Measurements from ENCODE around the gene SH2B2.
A peak's percentile ranks its signal among the peaks of the same experiment; 100 is the strongest.

SH2B2 gene

GRCh38 chr7:102268635-102269034, 18.0 kb upstream of the SH2B2 start:
- DNase-seq, result no peak

DNA sequence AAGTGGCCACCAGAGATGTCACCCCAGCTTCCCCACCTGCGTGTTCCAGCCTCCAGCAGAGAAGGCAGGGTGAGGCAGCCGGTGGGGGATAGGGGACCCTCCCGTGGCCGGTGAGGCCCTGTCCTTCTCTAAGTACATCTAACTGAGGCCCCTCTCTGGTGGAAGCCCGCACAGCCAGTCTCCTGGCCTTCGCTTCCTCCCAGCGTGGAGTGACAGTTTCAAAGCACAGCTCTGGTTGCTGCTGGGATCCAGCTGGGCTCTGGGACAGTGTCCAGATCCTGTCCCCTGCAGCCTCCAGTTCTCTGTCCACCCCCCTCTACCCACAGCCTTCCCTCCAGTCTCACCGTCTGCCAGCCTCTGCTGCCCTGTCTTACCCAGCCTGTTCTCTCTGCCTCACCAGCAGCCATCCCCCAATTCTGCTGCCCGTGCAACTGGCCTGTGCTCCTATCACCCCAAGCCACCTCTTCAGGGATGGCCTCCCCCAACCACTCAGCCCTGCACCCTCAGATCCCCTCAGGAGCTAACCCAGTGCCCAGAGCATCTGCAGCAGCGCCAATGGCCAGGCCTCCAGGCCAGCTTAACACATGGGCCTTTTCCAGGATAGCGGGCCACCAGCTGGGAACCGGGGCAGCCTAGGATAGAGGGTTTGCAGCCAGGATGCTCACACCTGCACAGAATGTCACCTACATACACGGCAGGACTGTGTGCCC, 16.3 kb upstream of the SH2B2 start:
- no peak for DNase-seq

DNA sequence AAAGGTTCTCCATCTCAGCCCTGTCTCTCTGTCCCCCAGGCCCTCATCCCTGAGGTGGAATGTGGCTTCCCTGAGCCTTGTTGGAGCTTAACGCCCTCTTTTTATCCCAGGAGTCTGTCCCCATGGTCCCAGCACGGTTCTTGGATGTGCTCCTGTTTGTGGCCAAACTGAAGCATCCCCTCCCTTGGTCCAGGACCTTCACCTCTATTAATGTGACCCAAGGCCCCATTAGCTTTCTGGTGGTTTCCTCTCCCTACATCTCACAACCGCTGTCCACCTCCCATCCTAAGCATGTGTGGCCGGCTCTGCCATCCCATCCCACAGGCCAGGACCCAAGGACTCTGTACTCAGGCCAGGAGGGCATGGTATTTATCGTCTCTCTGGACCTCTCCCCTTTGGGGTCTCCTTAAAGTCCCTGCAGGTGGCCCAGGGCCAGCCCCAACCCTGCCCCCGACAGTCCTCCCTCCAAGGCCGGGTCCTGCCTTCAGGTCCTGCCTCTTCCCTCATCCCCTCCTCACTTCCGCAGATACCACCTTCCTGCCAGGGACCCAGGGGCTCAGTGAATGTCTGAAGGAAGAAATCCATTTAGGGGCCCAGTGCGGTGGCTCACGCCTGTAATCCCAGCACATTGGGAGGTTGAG, 15.4 kb upstream of the SH2B2 start:
- DNase-seq, result no peak

DNA sequence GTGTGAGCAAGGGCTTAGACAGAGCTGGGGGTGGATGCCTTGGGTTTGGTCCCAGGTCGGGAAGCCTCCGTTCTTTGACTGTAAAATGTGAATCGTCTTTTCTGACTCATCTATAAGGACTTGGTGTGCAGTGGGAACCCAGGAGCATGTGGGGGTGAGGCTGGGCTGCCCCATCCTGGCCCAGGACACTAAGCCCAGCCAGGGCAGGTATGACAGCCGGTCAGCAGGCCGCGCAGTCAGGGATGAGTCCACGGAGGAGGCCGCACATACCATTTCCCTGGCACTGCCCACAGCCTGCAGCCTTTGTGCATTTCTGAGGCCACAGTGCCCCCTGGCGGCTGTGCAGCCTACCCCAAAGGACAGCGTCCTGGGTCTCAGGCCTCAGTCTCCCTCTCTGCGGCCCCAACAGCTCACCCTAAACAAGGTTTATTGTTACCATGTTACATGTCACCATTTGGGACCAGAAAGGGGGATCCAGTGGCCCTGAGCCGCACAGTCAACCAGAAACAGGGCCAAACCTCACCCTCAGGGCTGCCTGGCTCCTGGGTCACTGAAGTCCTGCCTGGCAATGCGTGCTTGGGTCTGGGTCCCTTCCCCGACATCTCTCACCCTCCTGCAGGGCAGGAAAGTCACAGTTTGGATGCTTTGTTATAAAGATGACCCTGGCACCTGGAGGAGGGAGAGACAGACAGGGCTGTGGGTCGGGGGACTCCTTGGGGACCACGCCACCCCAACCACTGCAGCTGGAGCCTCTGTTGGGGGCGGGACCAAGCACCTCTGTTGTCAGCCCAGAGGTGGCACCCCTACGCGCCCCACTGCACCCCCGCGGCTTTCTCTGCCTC, 14.4 kb upstream of the SH2B2 start:
- peak; percentile 80 for DNase-seq

DNA sequence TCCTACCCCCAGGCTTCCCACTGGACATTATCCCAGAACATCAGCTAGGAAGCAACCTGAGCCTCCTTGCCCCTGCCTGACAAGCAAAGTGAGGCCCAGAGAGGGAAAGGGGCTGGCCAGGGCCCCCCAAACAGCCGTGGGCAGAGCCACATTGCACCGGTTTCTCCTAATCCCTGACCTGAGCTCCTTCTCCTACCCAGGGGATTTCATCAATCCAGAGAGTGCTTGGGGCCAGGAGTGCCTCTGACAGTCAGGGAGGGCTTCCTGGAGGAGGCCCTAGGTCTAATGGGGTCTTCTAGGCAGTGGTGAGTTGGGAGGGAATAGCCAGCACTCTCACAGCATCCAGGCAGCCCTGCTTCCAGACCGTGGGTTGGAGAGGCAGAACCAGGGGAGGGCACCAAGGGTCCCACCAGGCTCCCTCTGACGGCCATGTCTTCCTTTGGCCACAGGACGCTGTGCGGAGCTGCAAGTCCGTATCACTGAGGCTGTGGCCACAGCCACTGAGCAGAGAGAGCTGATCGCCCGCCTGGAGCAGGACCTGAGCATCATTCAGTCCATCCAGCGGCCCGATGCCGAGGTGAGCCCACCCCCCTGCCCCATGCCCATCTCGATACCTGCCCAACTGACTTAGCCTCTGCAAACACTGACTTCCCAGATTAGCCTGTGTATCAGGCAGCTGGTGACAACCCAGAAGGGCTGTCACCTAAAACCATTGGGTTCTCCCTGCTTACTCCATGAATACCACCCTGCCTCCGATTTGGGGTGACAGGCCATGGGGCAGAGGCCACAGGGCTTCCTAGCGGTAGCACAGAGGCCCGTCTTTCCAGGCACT, 13.5 kb upstream of the SH2B2 start:
- no peak for DNase-seq

DNA sequence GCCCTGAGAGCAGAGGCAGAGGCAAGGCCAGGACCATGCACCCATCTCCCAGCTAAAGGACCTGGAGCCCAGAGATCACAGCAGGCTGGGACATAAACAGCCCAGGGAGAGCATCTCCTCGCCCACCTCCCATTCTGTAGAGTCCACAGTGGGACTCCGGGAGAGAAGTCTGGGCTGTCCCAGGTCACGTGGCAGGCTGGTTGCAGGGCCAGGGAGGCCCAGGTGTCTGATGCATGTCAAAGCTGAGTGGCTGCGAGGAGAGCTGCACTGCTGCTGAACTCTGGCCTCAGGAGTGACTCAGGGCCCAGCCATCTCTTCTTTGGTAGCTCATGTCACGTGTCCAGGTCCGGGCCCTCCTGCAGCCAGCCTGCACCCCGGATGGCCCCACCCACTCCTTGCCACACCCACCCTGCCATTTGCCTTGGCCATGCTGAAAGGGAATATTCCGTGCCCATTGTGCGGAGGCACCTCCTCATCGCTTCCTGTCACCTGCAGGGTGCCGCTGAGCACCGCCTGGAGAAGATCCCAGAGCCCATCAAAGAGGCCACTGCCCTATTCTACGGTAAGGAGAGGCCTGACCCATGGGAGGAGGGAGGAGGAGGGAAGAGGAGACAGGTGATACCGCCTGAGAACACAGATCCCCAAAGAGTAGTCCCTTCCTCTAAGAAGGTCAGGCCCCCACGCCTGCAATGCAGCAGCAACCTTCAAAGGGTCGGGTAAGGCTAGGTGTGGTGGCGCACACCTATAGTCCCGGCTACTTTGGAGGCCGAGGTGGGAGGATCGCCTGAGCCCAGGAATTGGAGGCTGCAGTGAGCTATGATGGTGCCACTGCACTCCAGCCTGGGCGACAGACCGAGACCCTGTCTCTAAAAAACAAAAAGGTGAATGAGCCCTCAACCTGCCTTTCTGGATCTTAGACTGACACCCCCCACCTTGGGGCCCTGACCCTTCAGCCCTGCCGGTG, 12.6 kb upstream of the SH2B2 start:
- DNase-seq, result no peak

DNA sequence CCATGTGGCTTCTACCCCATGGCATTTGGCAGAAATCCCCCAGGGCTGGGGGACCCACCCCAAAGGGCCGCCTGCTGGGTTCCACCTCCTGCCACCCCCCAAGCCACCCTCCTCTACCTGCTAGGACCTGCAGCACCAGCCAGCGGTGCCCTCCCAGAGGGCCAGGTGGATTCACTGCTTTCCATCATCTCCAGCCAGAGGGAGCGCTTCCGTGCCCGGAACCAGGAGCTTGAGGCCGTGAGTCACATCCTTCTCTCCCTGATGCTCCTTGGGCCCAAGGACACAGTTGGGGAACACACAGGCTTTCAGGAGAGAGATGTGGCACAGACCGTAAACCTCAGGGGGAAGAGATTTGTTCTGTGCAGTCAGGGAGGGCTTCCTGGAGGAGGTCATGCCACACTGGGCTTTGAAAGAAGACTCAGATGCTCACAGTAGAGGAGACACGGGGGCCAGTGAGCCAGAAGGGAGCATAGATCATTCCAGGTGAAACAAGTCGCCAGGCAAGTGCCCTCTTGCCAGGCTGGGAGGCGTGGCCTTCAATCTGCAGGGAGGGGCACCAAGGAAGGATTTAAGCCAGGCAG, 11.5 kb upstream of the SH2B2 start:
- DNase-seq, result no peak

DNA sequence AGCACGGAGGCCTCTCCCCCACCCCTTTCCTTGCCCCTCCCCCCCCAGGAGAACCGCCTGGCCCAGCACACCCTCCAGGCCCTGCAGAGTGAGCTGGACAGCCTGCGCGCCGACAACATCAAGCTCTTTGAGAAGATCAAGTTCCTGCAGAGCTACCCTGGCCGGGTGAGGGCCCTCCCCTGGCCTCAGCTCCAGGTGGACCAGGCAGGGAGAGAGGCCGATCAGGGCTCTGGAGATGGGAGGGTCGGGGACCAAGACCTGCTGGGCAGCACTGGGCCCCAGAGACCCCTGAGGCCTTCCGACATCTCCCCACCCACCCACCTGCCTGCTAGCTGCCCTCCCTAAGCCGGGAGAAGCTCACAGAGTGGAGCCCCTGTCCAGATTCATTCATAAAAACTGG, 8.8 kb upstream of the SH2B2 start:
- DNase-seq, result no peak

- DNase-seq, result peak; percentile 72
These were observed 6.9 kb upstream of the SH2B2 start for GRCh38 chr7:102279537-102280400.

GRCh38 chr7:102280521-102280920, 6.1 kb upstream of the SH2B2 start:
- no peak for DNase-seq

GRCh38 chr7:102281785-102282184, 4.9 kb upstream of the SH2B2 start:
- no peak for DNase-seq

DNA sequence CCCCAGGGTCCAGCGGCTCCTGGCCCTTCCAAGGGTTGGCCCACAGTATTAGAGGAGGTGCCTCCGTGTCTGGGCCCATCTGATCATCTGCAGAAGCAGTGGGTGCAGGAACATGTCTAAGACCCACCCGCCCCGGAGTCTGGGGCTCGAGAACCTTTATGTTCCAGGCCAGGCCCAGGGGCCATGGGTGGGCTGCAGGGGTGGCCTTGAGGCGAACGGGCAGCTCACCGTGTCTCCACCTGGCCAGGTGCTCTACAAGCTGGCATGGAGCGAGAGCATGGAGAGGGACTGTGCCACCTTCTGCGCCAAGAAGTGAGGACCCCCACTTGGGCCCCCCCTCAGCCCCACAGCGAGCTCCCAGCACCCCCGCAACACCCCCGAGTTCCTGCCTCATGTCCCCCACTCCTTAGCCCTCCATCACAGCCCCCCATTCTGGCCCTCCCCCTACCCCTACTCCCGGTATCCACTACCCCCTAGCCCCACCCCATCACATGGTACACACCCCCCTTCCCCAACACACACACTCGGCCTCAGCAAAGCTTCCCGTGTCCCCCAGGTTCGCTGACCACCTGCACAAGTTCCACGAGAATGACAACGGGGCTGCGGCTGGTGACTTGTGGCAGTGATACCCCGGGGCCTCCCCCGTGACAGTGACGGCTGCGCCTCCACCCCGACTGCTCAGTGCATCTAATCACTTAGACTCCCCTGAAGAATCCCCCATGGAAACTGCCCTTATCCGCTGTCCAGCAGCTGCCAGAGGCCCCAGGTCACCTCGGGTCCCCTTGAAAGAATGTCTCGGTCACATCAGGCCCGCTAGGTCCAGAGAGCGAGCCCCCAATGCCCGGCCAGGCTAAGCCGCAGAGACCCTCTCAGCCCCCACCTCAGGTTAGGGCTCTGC, 4.0 kb upstream of the SH2B2 start:
- no peak for DNase-seq

DNA sequence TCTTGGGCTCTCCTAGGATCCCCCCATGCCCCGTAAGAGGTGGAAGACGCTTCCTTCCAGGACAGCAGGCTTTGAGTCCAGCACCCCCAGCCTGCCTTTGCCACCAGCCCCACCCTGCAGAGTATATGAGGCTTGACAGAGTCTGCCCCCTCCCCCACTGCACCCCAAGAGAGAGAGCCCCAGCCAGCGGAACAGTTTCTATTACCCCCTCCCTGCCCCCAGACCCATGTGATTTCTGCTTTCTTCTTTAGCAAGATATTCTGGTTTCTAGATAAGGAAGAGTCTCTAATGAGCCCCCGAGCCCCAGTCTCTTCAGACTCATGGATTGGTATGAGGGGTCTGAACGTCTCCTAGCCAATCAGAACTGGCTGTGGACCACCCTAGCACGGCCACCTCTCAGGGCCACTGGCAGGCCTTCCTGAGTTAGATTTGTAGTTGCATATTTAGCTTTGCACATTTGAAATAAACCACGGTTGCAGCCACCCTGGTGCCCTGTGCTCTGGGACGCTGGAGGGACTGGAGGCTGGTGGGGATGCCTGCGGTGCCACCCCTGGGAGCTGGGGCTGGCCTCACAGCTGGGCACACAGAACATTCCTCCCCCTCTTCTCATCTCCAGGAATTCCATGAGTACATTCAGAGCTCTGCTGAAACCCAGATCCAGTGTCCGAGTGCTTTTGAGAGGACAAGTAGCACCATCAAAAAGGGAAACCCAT, 3.0 kb upstream of the SH2B2 start:
- DNase-seq, result no peak

- DNase-seq, result peak; percentile 28
These were observed 2.3 kb upstream of the SH2B2 start for GRCh38 chr7:102284399-102284798.

DNA sequence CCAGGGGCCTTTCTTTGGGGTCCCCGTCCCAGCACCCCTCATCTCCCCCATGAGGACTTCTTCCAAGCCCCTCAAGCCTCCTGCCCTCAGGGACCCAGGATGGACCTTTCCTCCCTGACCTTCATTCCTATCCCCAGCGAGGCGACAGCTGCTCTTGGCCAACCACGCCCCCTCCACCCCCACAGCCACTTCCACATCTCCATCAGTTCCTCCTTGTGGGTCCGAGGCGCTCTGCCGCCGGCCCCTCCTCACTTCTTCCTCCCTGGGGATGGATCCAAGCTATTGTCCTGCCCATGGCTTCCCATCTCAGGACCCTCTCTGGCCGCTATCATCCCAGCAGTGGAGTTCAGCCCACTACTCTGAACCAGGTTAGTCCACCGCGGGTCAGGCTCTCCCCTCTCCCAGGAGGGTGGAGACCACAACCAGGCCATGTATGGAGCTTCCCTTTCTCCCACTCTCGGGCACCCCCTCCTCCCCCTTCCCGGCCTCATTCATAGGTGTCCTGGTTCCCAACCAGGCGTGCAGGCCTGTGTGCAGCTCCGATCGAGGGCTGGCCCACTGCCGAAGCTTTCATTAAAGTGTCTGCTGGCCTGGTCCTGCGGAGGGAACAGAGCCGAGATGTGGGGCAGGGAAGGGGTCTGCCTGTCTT, 1.7 kb upstream of the SH2B2 start:
- no peak for DNase-seq

- DNase-seq, result no peak
These were observed 980 bp upstream of the SH2B2 start for GRCh38 chr7:102285540-102286236.
